DOHH2 (cell line): Measurements from ENCODE around the gene RAB40B.

Experiments used
- H3F3A ChIP-seq: fragments of 200-600 bp; sonication (generic), shearing (Covaris generic); 2 replicates; pipeline ENCODE4 v1.6.0; 2016; ENCODE audit warnings: antibody characterized with exemption, mild to moderate bottlenecking; ENCODE audit not compliant: control insufficient read depth, insufficient read depth
- H3K27ac ChIP-seq: fragments of 200-600 bp; sonication (generic); 2 replicates; pipeline ENCODE4 v1.5.1; 2014; ENCODE audit warnings: low read depth, mild to moderate bottlenecking, low read length, moderate library complexity
- H3K27me3 ChIP-seq: fragments of 200-600 bp; sonication (generic); 2 replicates; pipeline ENCODE4 v1.6.1; 2014; ENCODE audit warnings: mild to moderate bottlenecking, low read length, mixed read lengths; ENCODE audit not compliant: control insufficient read depth
- H3K36me3 ChIP-seq: fragments of 200-600 bp; sonication (generic); 2 replicates; pipeline ENCODE4 v1.6.1; 2014; ENCODE audit warnings: mild to moderate bottlenecking, low read length, moderate library complexity, mixed read lengths; ENCODE audit not compliant: control insufficient read depth
- H3K4me1 ChIP-seq: fragments of 200-600 bp; sonication (generic); 2 replicates; pipeline ENCODE4 v1.6.1; 2014; ENCODE audit warnings: mild to moderate bottlenecking, low read length, mixed read lengths; ENCODE audit not compliant: control insufficient read depth
- H3K4me2 ChIP-seq: fragments of 200-600 bp; sonication (generic); 2 replicates; pipeline ENCODE4 v1.6.0; 2014; ENCODE audit warnings: mild to moderate bottlenecking, low read length, moderate library complexity
- H3K4me3 ChIP-seq: fragments of 200-600 bp; sonication (generic); 2 replicates; pipeline ENCODE4 v1.5.1; 2014; ENCODE audit warnings: mild to moderate bottlenecking, low read length, mixed read lengths
- H3K79me2 ChIP-seq: fragments of 200-600 bp; sonication (generic); 2 replicates; pipeline ENCODE4 v1.6.1; 2014; ENCODE audit warnings: mild to moderate bottlenecking, low read length, mixed read lengths; ENCODE audit not compliant: control insufficient read depth
- H3K9me2 ChIP-seq: fragments of 200-600 bp; sonication (generic); replicated peaks from 2 replicates; pipeline ENCODE4 v1.6.1; 2014; ENCODE audit warnings: mild to moderate bottlenecking, low read length, mixed read lengths; ENCODE audit not compliant: control insufficient read depth
- H3K9me3 ChIP-seq: fragments of 200-600 bp; sonication (generic); 2 replicates; pipeline ENCODE4 v1.6.1; 2014; ENCODE audit warnings: antibody characterized with exemption, low read length, mixed read lengths; ENCODE audit not compliant: control insufficient read depth, insufficient read depth
- H4K20me1 ChIP-seq: fragments of 200-600 bp; sonication (generic); 2 replicates; pipeline ENCODE4 v1.6.0; 2014; ENCODE audit warnings: low read depth, mild to moderate bottlenecking, antibody characterized with exemption, low read length, moderate library complexity; ENCODE audit not compliant: control insufficient read depth, insufficient read depth
- EZH2phosphoT487 ChIP-seq: fragments of 200-600 bp; sonication (generic); IDR thresholded peaks from 2 replicates; pipeline ENCODE4 v1.6.1; 2017; ENCODE audit warnings: borderline replicate concordance, mild to moderate bottlenecking, antibody characterized with exemption, low read length, moderate library complexity, mixed read lengths
- TF ChIP-seq, protein P1 (sequence below): fragments of 200-600 bp; sonication (generic); IDR thresholded peaks from one replicate; pipeline ENCODE4 v1.5.1; 2014; ENCODE audit warnings: antibody characterized with exemption, mild to moderate bottlenecking, low read depth, low read length; ENCODE audit not compliant: poor library complexity, severe bottlenecking

The RAB40B gene

DNA sequence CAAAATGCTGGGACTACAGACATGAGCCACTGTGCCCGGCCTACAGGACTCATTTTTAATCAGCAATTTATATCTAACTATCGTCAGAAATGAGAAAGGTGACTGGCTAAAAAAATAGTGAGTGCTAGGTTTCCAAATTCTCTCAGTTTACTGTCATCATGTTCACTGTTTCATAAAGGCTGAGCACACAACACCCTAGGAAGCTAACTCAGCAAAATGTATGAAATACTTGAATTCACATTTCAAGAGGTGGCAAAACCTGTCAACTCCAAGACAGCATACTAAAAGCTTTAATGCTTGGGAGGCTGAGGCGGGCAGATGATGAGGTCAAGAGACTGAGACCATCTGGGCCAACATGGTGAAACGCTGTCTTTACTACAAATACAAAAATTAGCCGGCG lies 67.0 kb downstream of the RAB40B start:
- Histone ChIP-seq H3K4me1 (no peaks in the 10 kb centered on the region), H3K27ac (no peak overlapping the region), H3K4me2 (no peak overlapping the region), H3F3A (no peaks in the 10 kb centered on the region), H4K20me1 (no peaks in the 10 kb centered on the region), H3K36me3 (peaks cover 68% of the 10 kb centered on the region), H3K4me3 (no peak overlapping the region), H3K27me3 (no peaks in the 10 kb centered on the region), H3K9me3 (no peaks in the 10 kb centered on the region), H3K9me2 (no peaks in the 10 kb centered on the region), H3K79me2 (peaks cover 67% of the 10 kb centered on the region)
- TF ChIP-seq EZH2phosphoT487, result no peak
- TF ChIP-seq, protein P1, sequence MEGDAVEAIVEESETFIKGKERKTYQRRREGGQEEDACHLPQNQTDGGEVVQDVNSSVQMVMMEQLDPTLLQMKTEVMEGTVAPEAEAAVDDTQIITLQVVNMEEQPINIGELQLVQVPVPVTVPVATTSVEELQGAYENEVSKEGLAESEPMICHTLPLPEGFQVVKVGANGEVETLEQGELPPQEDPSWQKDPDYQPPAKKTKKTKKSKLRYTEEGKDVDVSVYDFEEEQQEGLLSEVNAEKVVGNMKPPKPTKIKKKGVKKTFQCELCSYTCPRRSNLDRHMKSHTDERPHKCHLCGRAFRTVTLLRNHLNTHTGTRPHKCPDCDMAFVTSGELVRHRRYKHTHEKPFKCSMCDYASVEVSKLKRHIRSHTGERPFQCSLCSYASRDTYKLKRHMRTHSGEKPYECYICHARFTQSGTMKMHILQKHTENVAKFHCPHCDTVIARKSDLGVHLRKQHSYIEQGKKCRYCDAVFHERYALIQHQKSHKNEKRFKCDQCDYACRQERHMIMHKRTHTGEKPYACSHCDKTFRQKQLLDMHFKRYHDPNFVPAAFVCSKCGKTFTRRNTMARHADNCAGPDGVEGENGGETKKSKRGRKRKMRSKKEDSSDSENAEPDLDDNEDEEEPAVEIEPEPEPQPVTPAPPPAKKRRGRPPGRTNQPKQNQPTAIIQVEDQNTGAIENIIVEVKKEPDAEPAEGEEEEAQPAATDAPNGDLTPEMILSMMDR, result no peak

DNA sequence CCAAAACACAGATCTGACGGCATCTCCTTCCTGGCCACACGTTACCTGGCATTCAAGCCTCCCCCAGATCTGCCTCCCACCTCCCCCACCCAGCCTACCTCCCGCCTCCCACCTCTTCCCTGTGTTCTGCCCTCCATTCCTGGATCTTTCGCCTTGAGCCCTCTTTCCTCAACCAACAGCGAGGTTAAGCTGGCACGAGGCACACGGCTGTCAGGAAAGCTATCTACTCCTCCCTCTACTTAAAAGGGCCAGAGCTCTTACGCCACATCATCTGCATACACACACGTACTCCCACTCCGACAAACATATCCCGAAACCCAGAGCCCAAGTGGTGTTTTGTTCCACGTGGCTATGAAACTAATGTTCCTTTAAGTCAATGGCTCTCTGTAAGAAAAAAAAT lies 68.3 kb downstream of the RAB40B start:
- no peaks in the 10 kb centered on the region for H3F3A ChIP-seq
- H3K9me2 ChIP-seq, result no peaks in the 10 kb centered on the region
- peaks cover 68% of the 10 kb centered on the region for H3K36me3 ChIP-seq
- H3K27ac ChIP-seq, result no peak overlapping the region
- H3K4me3 ChIP-seq, result no peak overlapping the region
- no peaks in the 10 kb centered on the region for H3K9me3 ChIP-seq
- H4K20me1 ChIP-seq, result no peaks in the 10 kb centered on the region
- no peaks in the 10 kb centered on the region for H3K27me3 ChIP-seq
- H3K79me2 ChIP-seq, result peaks cover 54% of the 10 kb centered on the region
- no peak overlapping the region for H3K4me2 ChIP-seq
- H3K4me1 ChIP-seq, result no peaks in the 10 kb centered on the region
- TF ChIP-seq, protein P1, result no peak
- no peak for TF ChIP-seq EZH2phosphoT487

DNA sequence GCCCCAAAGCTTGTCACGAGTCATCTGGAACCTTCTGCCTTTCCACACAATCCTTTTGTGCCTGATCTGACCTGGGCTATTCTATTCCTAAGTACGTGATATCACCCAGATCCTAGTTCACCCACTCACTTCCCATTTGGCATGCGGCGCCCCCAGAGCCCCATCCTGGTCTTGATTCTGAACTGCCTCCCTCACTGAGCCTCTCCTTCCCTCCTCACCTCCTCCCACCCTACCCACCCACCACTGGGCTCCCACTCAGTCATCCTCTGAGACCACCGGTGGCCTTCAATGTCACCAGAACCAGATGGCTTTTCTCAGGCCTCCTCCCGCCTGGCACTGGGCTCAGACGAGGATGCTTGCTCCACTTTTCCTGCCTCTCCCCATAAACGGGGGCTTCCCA lies 68.8 kb downstream of the RAB40B start:
- peaks cover 71% of the 10 kb centered on the region for H3K36me3 ChIP-seq
- no peak overlapping the region for H3K27ac ChIP-seq
- H3K79me2 ChIP-seq, result peaks cover 49% of the 10 kb centered on the region
- no peaks in the 10 kb centered on the region for H3F3A ChIP-seq
- no peaks in the 10 kb centered on the region for H3K27me3 ChIP-seq
- no peak overlapping the region for H3K4me3 ChIP-seq
- TF ChIP-seq, protein P1, result no peak
- TF ChIP-seq EZH2phosphoT487, result no peak
- H4K20me1 ChIP-seq, result no peaks in the 10 kb centered on the region
- no peaks in the 10 kb centered on the region for H3K9me2 ChIP-seq
- H3K9me3 ChIP-seq, result no peaks in the 10 kb centered on the region
- no peak overlapping the region for H3K4me2 ChIP-seq
- no peaks in the 10 kb centered on the region for H3K4me1 ChIP-seq

DNA sequence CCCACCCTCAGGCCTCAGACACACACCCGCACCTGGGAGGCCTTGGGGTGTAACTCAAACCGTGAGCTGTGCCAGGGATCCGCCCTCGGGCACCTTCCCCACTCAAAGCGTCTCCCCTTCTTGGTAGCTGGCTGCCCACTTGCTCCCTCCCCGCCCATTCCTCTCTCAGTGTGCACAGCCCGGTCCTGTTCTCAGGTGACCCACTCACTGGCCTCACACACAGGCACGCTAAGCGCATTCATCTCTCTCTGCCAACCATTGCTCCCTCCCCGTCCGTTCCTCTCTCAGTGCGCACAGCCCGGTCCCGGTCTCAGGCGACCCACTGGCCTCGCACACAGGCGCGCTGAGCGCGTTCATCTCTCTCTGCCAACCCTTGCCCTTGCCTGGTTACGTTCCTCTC lies 71.1 kb downstream of the RAB40B start:
- Histone ChIP-seq H3K4me2 (no peak overlapping the region), H3K27ac (no peak overlapping the region), H3K9me3 (no peaks in the 10 kb centered on the region), H3K79me2 (peaks cover 28% of the 10 kb centered on the region), H3K27me3 (no peaks in the 10 kb centered on the region), H3K9me2 (no peaks in the 10 kb centered on the region), H3K36me3 (peaks cover 64% of the 10 kb centered on the region), H3F3A (no peaks in the 10 kb centered on the region), H3K4me3 (no peak overlapping the region), H3K4me1 (no peaks in the 10 kb centered on the region), H4K20me1 (no peaks in the 10 kb centered on the region)
- TF ChIP-seq, protein P1, result no peak
- no peak for TF ChIP-seq EZH2phosphoT487
